B cell (primary cell): Measurements from ENCODE around the gene HOXA10.

Experiments
- CTCF ChIP-seq: fragments of 200-600 bp; IDR thresholded peaks from one replicate; pipeline ENCODE4 v1.8.0; 2022; ENCODE audit warnings: antibody characterized with exemption, mild to moderate bottlenecking
- EZH2 ChIP-seq: IDR thresholded peaks from 2 replicates; pipeline ENCODE4 v1.6.1; 2012; ENCODE audit warnings: borderline replicate concordance, low read depth, mild to moderate bottlenecking, moderate library complexity, low read length; ENCODE audit not compliant: insufficient read depth, poor library complexity, severe bottlenecking

GRCh38 chr7:27121684-27122076 is 52.4 kb downstream of the HOXA10 start:
- TF ChIP-seq EZH2: no peak
- TF ChIP-seq CTCF: no peak
